22Rv1 (cell line): ENCODE data around the gene NLGN3.

ENCODE experiments used
- CTCF ChIP-seq: fragments of 450-650 bp; IDR thresholded peaks from 2 replicates; pipeline ENCODE4 v1.5.1; 2017; ENCODE audit warnings: mild to moderate bottlenecking
- ZFX ChIP-seq: fragments of 450-650 bp; IDR thresholded peaks from 2 replicates; pipeline ENCODE4 v1.6.1; 2017; ENCODE audit warnings: antibody characterized with exemption, borderline replicate concordance

DNA sequence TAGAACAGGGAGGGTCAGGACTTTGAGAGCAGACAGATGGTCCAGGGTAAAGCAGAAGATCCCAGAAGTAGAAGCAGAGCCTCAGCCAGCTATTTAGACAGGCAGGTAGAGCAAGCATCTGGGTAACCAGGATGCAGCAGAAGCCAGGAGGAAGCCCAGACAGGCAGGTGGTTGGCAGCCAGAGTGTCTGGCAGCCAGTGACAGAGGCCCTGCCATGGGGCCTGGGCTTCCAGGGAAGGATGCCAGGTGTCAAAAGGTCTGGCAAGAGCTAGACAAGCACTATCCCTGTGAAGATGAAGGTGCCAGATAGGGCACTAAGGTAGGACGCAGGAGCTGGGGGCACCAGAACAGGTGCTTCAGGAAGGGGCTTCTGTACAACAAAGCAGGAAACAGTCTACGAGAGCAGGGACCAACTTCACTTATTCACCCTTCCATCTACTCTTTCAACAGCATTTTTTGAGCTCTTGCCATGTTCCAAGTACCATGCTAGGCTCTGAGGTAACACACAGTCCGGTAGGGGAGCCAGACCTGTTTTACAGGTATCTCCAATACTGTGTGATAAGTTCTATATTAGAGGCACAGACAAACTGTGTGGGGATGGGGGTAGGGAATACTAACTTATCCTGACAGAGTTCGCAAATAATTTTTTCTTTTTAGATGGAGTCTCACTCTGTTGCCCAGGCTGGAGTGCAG lies 40.3 kb downstream of the NLGN3 start:
- no peak for TF ChIP-seq CTCF
- TF ChIP-seq ZFX, result no peak
